ENCODE measurements around the gene VSIG10L.

Gene VSIG10L

DNA sequence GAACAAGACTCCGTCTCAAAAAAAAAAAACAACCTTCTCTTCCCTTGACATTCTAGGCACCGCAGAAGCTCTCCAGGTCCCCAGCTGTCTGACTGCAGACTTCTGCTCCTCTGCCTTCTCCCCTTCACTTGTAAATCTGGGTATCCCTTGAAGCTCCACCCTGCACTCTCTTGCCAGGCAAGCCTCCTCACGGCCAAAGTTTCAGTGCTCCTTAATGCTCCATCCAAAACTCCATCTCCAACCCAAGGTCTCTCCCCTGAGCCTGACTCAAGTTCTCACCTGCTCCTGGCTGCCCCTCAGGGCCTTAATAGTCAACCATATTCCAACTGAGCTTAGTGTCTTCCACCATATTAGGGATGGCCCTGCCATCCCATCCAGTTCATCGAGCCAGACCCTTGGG is 28.3 kb upstream of the VSIG10L start:
- ATAC-seq (replicated peaks), result no peak
- H3K36me3 Mint-ChIP-seq (ENCODE audit: insufficient read depth), result peaks cover 59% of the 10 kb centered on the region
- H3K27me3 Mint-ChIP-seq, result no peaks in the 10 kb centered on the region
- peak overlapping the region; percentile 78 to 95 for H3K27ac Mint-ChIP-seq
- H3K4me1 Mint-ChIP-seq (ENCODE audit: low read depth in 2 of 2), result peaks cover 63 to 83% of the 10 kb centered on the region in 2 donors
- H3K9me3 Mint-ChIP-seq, result peaks cover 0 to 4% of the 10 kb centered on the region in 2 donors
- peak overlapping the region; percentile 89 to 97 for H3K4me3 Mint-ChIP-seq
- no peak for DNase-seq

DNA sequence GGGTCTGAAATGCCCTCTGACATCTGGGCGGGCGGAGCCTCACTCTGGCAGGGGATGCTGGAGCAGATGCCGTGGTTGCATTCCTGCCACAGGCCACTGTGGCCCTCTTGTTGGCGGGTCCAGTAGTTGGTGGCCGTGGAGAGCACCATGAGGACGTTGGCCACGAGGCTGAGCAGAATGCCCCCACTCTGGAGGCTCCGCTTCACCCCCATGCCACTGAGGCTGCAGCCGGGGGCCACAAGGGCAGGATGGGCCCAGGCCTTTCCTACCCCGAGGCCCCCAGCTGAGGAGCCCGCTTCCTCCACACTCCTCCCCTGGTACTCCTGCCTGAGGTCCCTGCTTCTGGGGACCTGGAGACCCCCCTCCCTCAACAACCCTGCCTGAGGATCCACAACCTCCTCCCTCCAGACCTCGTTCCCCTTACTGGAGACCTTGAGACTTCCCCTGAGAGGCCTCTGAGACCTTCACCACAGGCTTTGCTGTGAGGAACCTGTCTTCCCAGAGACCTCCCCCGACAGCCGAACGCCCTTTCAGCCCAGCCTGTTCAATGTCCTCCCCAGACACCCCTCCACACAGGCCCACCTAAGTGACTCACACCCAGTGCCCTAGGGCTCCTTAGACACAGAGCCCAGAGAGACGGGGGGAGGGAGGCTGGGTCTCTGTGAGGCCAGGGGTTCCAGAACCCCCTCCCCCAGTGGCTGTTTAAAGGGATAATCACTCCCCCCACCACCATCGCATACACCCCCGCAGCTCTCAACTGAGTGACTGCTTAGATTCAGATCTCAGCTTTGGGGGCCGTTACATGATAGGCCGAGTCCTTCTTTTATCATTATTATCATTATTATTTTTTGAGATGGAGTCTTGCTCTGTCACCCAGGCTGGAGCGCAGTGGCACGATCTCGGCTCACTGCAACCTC is 26.7 kb upstream of the VSIG10L start, which contains the start of gene CLDND2:
CLDND2 (minus strand) TSS at position 638 of the 917 bp plus-strand sequence; CDS start at position 212, 426 bp downstream.
- H3K27me3 Mint-ChIP-seq, result no peaks in the 10 kb centered on the region

DNA sequence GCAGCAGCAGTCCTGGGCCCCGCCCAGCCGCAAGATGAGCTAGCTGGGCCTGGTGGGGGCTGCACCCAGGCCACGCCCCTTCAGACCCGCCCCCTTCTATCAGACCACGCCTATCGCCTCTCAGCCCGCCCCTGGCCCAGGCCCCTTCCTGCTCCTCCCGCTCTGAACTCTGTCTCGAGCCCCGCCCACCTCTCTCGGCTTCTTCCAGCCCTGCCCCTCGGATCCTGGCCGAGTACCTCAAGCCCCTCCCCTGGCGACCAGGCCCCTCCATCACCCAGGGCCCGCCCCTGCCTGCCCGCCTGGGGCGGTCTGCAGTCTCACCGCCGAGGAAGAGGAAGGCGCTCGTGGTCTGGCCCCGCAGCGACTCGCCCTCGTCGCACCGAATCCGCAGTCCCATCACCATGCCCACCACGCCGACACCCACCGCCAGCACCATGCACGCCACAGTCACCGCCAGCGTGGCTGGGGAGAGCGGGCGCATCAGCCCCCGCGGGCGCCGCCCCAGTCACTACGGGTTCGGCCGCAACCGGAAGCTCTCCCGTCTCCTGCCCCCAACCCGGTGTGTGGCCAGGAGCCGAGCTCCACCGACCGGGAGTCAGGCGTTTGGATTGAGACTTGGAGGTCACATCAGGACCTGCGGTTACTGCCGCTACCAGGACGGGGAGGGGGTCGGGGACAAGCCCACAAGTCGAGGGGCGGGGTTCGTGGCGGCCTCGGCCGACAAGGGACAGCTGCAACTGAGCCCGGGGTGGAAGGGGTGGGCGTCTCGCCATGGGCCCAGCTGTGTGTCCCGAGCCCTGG is 25.8 kb upstream of the VSIG10L start:
- Mint-ChIP-seq H3K4me3 (peak overlapping the region; percentile 89 to 97), H3K27me3 (no peaks in the 10 kb centered on the region), H3K36me3 (ENCODE audit: insufficient read depth) (peaks cover 56% of the 10 kb centered on the region), H3K27ac (peak overlapping the region; percentile 94 to 95), H3K4me1 (ENCODE audit: low read depth in 2 of 2) (peaks cover 56 to 79% of the 10 kb centered on the region in 2 donors), H3K9me3 (no peaks in the 10 kb centered on the region)
- DNase-seq (peak; percentile 90 to 94 (median 92)), ATAC-seq (replicated peaks) (peak; percentile 58)

More for the DNA sequence above, 26.7 kb upstream of the VSIG10L start, which contains the start of gene CLDND2:
- DNase-seq (peak; percentile 46 to 56 (median 47)), ATAC-seq (replicated peaks) (peak; percentile 3)
- H3K9me3 Mint-ChIP-seq, result no peaks in the 10 kb centered on the region
- peaks cover 59% of the 10 kb centered on the region for H3K36me3 Mint-ChIP-seq (ENCODE audit: insufficient read depth)
- peak within 1 kb of the TSS; percentile 94 to 95 for H3K27ac Mint-ChIP-seq
- H3K4me1 Mint-ChIP-seq (ENCODE audit: low read depth in 2 of 2), result peaks cover 59 to 80% of the 10 kb centered on the region in 2 donors
- H3K4me3 Mint-ChIP-seq, result peak within 1 kb of the TSS; percentile 89 to 97

DNA sequence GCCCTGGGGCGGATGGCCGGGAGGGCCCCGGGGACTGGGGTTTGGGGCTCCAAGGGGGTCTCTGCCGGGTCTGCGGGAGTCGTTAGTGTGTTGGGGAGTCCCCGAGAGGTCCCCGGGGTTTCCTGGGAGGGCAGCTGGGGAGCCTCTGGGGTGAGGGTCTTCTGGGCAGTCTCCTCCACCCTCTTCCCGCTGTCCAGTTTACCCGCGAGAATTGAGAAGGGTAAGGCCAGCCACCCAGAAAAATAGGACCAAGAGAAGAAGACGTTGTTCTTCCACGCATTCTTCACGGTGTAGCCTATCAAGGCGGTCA is 25.3 kb upstream of the VSIG10L start:
- H3K4me3 Mint-ChIP-seq, result peak overlapping the region; percentile 89 to 97
- DNase-seq, result no peak
- H3K27me3 Mint-ChIP-seq, result no peaks in the 10 kb centered on the region
- no peak for ATAC-seq (replicated peaks)
- peaks cover 56 to 79% of the 10 kb centered on the region in 2 donors for H3K4me1 Mint-ChIP-seq (ENCODE audit: low read depth in 2 of 2)
- H3K9me3 Mint-ChIP-seq, result no peaks in the 10 kb centered on the region
- peak overlapping the region; percentile 94 to 95 for H3K27ac Mint-ChIP-seq
- H3K36me3 Mint-ChIP-seq (ENCODE audit: insufficient read depth), result peaks cover 51% of the 10 kb centered on the region

DNA sequence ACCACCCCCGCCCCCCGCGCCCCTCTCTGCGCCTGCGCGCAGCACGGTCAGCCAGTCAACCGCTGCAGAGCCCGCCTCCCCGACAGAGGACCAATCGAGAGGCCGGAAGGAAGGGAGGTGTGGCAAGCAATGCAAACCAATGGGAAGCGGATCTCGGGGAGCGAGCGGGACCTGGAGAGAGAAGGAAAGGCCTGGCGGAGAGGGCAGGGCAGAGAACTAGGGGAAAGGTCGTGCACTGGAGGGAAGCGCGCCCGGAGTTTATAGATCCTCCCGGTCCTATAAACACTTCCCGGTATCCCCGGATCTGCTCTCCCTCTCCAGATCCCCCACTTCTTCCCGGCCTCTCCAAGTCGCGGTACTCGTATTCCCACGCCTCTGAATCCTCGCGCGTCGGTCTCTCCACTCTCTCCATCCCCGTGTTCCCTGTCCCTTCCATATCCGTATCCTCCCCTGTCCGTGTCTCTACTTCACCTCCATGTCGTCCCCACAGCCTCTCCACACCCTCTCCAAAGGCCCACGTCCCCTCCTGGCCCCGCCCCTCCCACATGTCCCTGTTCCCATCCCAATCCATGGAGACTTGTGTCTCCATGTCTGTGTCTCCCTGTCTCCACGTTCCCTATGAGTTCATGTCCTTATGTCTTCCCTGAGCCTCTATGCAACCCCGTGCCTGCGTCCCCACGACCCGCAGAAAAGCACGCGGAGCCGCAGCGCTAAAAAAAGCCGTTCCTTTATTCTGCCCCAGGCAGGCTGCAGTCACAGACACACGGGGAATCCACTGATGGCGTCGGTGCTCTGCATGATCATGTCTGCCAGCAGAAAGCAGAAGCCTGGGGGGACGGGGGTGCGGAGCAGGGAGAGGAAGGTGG is 24.7 kb upstream of the VSIG10L start:
- H3K27ac Mint-ChIP-seq, result peak overlapping the region; percentile 94 to 95
- H3K27me3 Mint-ChIP-seq, result no peaks in the 10 kb centered on the region
- H3K36me3 Mint-ChIP-seq (ENCODE audit: insufficient read depth), result peaks cover 50% of the 10 kb centered on the region
- H3K4me3 Mint-ChIP-seq, result peak overlapping the region; percentile 89 to 97
- H3K4me1 Mint-ChIP-seq (ENCODE audit: low read depth in 2 of 2), result peaks cover 56 to 75% of the 10 kb centered on the region in 2 donors
- DNase-seq (peak; percentile 76 to 82 (median 78)), ATAC-seq (replicated peaks) (peak; percentile 32)
- no peaks in the 10 kb centered on the region for H3K9me3 Mint-ChIP-seq

DNA sequence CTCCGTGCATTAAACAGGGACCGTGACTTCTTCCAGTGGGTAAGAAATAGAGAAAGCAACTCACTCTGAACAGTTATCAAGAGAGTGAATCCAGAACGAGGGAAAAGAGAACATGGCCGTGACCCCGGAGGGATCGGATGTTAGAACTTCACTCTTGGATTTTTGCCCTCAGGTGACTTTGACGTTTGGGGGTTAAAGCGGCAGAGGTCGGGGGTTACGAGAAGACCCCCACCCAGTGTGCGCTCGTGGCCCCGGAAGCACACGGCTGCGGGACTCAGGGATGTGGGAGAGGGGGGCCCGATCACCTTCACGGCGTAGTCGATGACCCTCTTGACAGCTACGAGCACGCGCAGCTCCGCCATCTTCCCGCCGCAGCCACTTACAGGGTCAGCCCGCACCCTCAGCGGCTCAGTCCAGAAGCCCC is 24.0 kb upstream of the VSIG10L start, which contains the start of gene ETFB:
ETFB (minus strand) TSS at position 424 of the 424 bp plus-strand sequence; CDS start at position 362, 62 bp downstream.
- Mint-ChIP-seq H3K36me3 (ENCODE audit: insufficient read depth) (peaks cover 43% of the 10 kb centered on the region), H3K4me1 (ENCODE audit: low read depth in 2 of 2) (peaks cover 54 to 69% of the 10 kb centered on the region in 2 donors), H3K27ac (peak within 1 kb of the TSS; percentile 94 to 95), H3K27me3 (no peaks in the 10 kb centered on the region), H3K4me3 (peak within 1 kb of the TSS; percentile 89 to 97), H3K9me3 (no peaks in the 10 kb centered on the region)
- DNase-seq (no peak), ATAC-seq (replicated peaks) (no peak)

DNA sequence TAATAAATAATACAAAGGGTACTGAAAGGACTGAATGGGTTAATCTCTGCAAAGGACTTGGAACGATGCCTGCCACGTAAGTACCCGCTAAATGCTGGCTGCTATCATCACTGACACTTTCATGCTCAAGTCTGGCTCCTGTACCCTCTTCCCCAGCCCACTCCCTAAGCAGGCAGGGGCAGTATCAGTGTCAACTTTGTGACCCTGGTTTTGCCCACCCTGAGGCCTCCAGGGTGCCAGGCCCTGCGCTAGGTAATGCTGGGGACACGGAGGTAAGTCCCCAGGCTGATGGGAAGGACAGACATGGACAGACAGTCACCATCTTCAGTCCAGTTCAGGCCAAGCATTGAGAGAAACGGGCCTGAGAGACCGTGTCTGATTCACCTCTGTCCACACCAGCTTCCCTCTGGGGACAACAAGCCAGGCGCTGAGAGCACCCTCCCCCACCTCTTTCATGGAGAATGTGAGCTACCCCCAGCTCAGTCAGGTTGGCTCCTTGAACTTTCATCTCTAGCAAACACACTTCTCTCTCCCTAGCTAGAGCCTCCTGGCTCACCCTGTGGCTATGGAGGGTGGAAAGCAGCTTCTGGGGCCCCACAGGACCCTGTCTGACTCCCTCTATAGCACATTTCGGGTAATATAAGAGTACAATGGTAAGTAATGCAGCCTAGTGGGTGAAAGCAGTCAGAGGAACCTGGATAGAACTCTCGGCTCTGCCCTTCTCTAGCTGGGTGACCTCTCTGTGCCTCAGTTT is 23.4 kb upstream of the VSIG10L start:
- Mint-ChIP-seq H3K4me1 (ENCODE audit: low read depth in 2 of 2) (peaks cover 48 to 63% of the 10 kb centered on the region in 2 donors), H3K9me3 (no peaks in the 10 kb centered on the region), H3K27ac (peak overlapping the region; percentile 94 to 95), H3K4me3 (peak overlapping the region; percentile 89 to 97), H3K36me3 (ENCODE audit: insufficient read depth) (peaks cover 41% of the 10 kb centered on the region), H3K27me3 (no peaks in the 10 kb centered on the region)
- no peak for DNase-seq
- peak; percentile 6 for ATAC-seq (replicated peaks)

DNA sequence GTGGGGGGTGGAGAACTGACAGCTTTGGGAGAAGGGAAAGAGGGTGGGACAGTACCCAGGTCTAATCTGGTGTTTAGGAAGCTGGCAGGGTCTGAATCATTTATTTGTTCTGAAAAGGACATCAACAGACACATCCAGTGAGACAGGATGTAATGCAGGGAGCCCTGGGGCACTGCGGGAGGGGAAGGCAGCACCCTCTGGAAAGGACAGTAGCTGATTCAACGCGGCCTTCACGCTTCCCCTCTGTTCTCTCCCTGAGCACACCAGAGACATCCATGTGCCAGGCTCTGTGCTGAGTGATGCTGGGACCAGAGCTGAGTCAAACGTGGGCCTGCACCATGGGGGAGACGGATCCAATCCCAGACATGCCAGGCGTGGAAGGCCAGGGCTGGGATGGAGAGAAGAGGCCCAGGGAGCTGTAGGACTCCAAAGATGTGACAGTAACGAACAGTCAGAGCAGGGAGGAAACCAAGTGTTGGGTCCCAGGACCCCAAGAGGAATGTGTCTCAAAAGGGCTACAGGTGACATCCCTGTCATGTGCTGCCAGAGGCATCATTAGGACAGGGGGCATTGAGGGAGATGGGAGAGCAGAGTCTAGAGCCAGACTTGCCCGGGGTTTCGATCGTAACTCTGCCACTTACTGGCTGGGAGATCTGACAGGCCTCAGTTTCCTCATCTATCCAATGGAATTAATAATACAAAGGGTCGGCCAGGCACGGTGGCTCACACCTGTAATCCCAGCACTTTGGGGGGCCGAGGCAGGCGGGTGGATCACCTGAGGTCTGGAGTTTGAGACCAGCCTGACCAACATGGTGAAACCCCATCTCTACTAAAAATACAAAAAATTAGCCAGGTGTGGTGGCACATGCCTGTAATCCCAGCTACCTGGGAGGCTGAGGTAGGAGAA is 22.5 kb upstream of the VSIG10L start:
- Mint-ChIP-seq H3K27ac (peak overlapping the region in 1 of 2 donors; percentile 73), H3K36me3 (ENCODE audit: insufficient read depth) (peaks cover 37% of the 10 kb centered on the region), H3K4me3 (peak overlapping the region; percentile 2 to 50), H3K9me3 (no peaks in the 10 kb centered on the region), H3K27me3 (no peaks in the 10 kb centered on the region), H3K4me1 (ENCODE audit: low read depth in 2 of 2) (peaks cover 44 to 54% of the 10 kb centered on the region in 2 donors)
- DNase-seq (no peak), ATAC-seq (replicated peaks) (no peak)

DNA sequence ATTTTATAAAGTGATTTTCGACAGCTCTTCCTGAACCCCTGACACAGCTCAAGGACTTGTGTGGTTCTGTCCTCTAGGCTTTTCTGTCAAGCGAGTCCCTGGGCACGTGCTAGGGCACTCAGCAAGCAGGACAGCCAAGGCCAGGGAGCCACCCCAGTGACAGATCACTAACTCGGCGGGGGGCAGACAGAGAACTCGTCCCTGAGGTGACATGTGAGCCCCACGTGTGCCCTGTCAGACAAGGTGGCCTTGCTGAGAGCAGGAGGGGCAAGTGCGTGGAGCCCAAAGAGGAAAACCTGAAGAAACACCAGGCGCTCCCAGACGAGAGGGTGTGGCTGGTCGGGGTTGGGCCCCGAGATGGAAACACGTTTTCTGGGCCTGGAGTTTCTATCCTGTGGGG is 19.3 kb upstream of the VSIG10L start:
- Mint-ChIP-seq H3K4me1 (ENCODE audit: low read depth in 2 of 2) (peaks cover 29 to 32% of the 10 kb centered on the region in 2 donors), H3K27me3 (no peaks in the 10 kb centered on the region), H3K27ac (no peak overlapping the region), H3K9me3 (no peaks in the 10 kb centered on the region), H3K4me3 (no peak overlapping the region), H3K36me3 (ENCODE audit: insufficient read depth) (peaks cover 17% of the 10 kb centered on the region)
- no peak for ATAC-seq (replicated peaks)
- DNase-seq, result no peak

DNA sequence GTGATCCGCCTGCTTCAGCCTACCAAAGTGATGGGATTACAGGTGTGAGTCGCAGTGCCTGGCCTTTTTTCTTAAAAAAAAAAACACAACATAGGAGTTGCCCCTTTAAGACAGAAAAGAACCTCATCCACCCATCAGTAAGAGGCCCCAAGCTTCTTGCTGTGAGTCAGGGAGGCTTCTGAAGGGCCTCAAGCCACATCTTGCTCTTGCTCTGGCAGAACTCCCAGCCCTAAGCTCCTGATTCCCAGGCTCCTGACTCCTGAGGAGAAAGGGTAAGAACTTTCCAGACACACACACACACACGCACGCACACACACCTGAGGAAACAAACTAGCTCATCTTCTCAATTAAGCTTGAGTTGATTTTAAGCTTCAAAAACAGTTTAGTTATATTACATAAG is 17.4 kb upstream of the VSIG10L start:
- ATAC-seq (replicated peaks) (no peak), DNase-seq (no peak)
- no peaks in the 10 kb centered on the region for H3K9me3 Mint-ChIP-seq
- peak overlapping the region in 1 of 2 donors; percentile 46 for H3K27ac Mint-ChIP-seq
- H3K27me3 Mint-ChIP-seq, result no peaks in the 10 kb centered on the region
- H3K36me3 Mint-ChIP-seq (ENCODE audit: insufficient read depth), result peaks cover 10% of the 10 kb centered on the region
- no peak overlapping the region for H3K4me3 Mint-ChIP-seq
- peaks cover 19 to 20% of the 10 kb centered on the region in 2 donors for H3K4me1 Mint-ChIP-seq (ENCODE audit: low read depth in 2 of 2)

DNA sequence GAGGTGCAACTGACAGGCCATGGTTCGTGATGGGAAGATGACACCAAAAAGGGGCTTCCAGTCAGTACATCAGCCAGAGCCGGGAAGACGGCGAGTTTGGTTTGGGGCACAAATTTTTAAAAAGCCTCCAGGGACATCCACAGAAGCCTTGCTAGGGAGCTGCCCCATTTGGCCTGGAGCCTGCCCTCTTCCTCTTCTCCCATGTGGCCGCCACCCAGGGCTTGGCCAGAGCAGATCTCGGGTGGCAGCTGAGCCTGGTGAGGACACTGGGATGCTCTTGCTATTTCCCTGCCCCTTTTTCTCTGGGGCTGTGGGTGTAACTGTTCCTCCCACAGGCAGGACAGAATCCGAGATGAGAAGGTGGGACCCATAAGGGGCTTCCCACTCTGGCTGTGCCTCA is 16.0 kb upstream of the VSIG10L start:
- no peak for DNase-seq
- ATAC-seq (replicated peaks), result no peak
- Mint-ChIP-seq H3K36me3 (ENCODE audit: insufficient read depth) (peaks cover 7% of the 10 kb centered on the region), H3K9me3 (no peaks in the 10 kb centered on the region), H3K27ac (no peak overlapping the region), H3K27me3 (no peaks in the 10 kb centered on the region), H3K4me3 (no peak overlapping the region), H3K4me1 (ENCODE audit: low read depth in 2 of 2) (peaks cover 8 to 9% of the 10 kb centered on the region in 2 donors)
